Activated CD4-positive, alpha-beta T cell treated with anti-CD3 and anti-CD28 coated beads, Interleukin-2, amount 10 ng/mL, durations not matched to agents 7 days and 5 days (primary cell): ENCODE results near the gene PHOSPHO2. TPM values are rescaled to one million over a fixed set of nuclear protein-coding genes. Genes with fewer than 3 reads are reported as not detected.

Source experiments
- total RNA-seq, 2 experiments: library from RNA; stranded (reverse); gene quantifications; one replicate each; pipeline ENCODE4 v1.2.3, GENCODE V29; 2021

The PHOSPHO2 gene
- total RNA-seq, 2 experiments from 2014 or later, result 2.7 to 3.0 TPM

Other genes with a start within 250 kb of the PHOSPHO2 start
- gene BBS5, start 215.0 kb upstream of the PHOSPHO2 start, total RNA-seq, result 1 to 10 TPM; 1.3 to 1.4 TPM
- gene KLHL41, start 184.8 kb upstream of the PHOSPHO2 start, total RNA-seq, result under 1 TPM in 1 of 2 experiments, not detected in 1; 0.08 TPM
- gene FASTKD1, start 120.6 kb upstream of the PHOSPHO2 start, total RNA-seq, result 10 to 100 TPM; 26.8 to 29.0 TPM
- gene PPIG, start 110.1 kb upstream of the PHOSPHO2 start, total RNA-seq, result 10 to 100 TPM; 53.4 to 61.7 TPM
- gene CFAP210, start 64 bp upstream of the PHOSPHO2 start, total RNA-seq, result not detected
- 1 to 10 TPM; 2.7 to 4.0 TPM for gene KLHL23, start 39.4 kb downstream of the PHOSPHO2 start, total RNA-seq
- 10 to 100 TPM; 79.0 to 87.4 TPM for gene SSB, start 104.4 kb downstream of the PHOSPHO2 start, total RNA-seq
- 10 to 100 TPM; 53.3 to 61.6 TPM for gene METTL5, start 130.4 kb downstream of the PHOSPHO2 start, total RNA-seq
- gene UBR3, start 133.0 kb downstream of the PHOSPHO2 start, total RNA-seq, result 10 to 100 TPM; 22.4 to 27.4 TPM